ENCODE data around the gene SNRNP70. TPM values are rescaled to one million over a fixed set of nuclear protein-coding genes. Genes with fewer than 3 reads are reported as not detected.
"Not testable (repeated sequence)": the region's sequence is repeated elsewhere in the genome, so short reads cannot be mapped to it uniquely, and the experiment has no call there.

SNRNP70 gene
- total RNA-seq, 1 donor from 2014 or later, result 143 TPM

- no peak for DNase-seq (ENCODE audit: low spot score)
Measured at GRCh38 chr19:49120325-49120683, 35.1 kb downstream of the SNRNP70 start.

- DNase-seq (ENCODE audit: low spot score), result no peak
Measured at GRCh38 chr19:49120868-49121267, 35.6 kb downstream of the SNRNP70 start.

GRCh38 chr19:49121841-49122240, 36.6 kb downstream of the SNRNP70 start:
- not testable (repeated sequence) for DNase-seq (ENCODE audit: low spot score)

GRCh38 chr19:49123285-49123684, 38.0 kb downstream of the SNRNP70 start:
- not testable (repeated sequence) for DNase-seq (ENCODE audit: low spot score)

- DNase-seq (ENCODE audit: low spot score), result peak; percentile 56
Measured at GRCh38 chr19:49125025-49125731, 39.9 kb downstream of the SNRNP70 start.

- no peak for DNase-seq (ENCODE audit: low spot score)
Measured at GRCh38 chr19:49126575-49126974, 41.3 kb downstream of the SNRNP70 start.

- not testable (repeated sequence) for DNase-seq (ENCODE audit: low spot score)
Measured at GRCh38 chr19:49127225-49127624, 42.0 kb downstream of the SNRNP70 start.

GRCh38 chr19:49127674-49128544, 42.7 kb downstream of the SNRNP70 start:
- peak; percentile 99 for DNase-seq (ENCODE audit: low spot score)

GRCh38 chr19:49128545-49129237, 43.4 kb downstream of the SNRNP70 start:
- DNase-seq (ENCODE audit: low spot score), result no peak

GRCh38 chr19:49129238-49129583, 44.0 kb downstream of the SNRNP70 start:
- DNase-seq (ENCODE audit: low spot score), result no peak

- no peak for DNase-seq (ENCODE audit: low spot score)
Measured at GRCh38 chr19:49130325-49130724, 45.1 kb downstream of the SNRNP70 start.

GRCh38 chr19:49132974-49133609, 47.8 kb downstream of the SNRNP70 start:
- DNase-seq (ENCODE audit: low spot score), result no peak

GRCh38 chr19:49133621-49134454, 48.6 kb downstream of the SNRNP70 start:
- peak; percentile 73 for DNase-seq (ENCODE audit: low spot score)

- DNase-seq (ENCODE audit: low spot score), result no peak
Measured at GRCh38 chr19:49135686-49136085, 50.4 kb downstream of the SNRNP70 start.

GRCh38 chr19:49136771-49137171, 51.5 kb downstream of the SNRNP70 start:
- DNase-seq (ENCODE audit: low spot score), result no peak

- no peak for DNase-seq (ENCODE audit: low spot score)
Measured at GRCh38 chr19:49140951-49141350, 55.7 kb downstream of the SNRNP70 start.

GRCh38 chr19:49141352-49141751, 56.1 kb downstream of the SNRNP70 start:
- no peak for DNase-seq (ENCODE audit: low spot score)

- peak; percentile 97 for DNase-seq (ENCODE audit: low spot score)
Measured at GRCh38 chr19:49142866-49143335, 57.6 kb downstream of the SNRNP70 start.

GRCh38 chr19:49145573-49146407, 60.5 kb downstream of the SNRNP70 start:
- DNase-seq (ENCODE audit: low spot score), result peak; percentile 75

GRCh38 chr19:49146408-49146770, 61.1 kb downstream of the SNRNP70 start:
- DNase-seq (ENCODE audit: low spot score), result peak; percentile 35
